ENCODE measurements around the gene CACNG7.

The CACNG7 gene

GRCh38 chr19:53971673-53972072 lies 62.6 kb downstream of the CACNG7 start:
- TF ChIP-seq, protein P1, sequence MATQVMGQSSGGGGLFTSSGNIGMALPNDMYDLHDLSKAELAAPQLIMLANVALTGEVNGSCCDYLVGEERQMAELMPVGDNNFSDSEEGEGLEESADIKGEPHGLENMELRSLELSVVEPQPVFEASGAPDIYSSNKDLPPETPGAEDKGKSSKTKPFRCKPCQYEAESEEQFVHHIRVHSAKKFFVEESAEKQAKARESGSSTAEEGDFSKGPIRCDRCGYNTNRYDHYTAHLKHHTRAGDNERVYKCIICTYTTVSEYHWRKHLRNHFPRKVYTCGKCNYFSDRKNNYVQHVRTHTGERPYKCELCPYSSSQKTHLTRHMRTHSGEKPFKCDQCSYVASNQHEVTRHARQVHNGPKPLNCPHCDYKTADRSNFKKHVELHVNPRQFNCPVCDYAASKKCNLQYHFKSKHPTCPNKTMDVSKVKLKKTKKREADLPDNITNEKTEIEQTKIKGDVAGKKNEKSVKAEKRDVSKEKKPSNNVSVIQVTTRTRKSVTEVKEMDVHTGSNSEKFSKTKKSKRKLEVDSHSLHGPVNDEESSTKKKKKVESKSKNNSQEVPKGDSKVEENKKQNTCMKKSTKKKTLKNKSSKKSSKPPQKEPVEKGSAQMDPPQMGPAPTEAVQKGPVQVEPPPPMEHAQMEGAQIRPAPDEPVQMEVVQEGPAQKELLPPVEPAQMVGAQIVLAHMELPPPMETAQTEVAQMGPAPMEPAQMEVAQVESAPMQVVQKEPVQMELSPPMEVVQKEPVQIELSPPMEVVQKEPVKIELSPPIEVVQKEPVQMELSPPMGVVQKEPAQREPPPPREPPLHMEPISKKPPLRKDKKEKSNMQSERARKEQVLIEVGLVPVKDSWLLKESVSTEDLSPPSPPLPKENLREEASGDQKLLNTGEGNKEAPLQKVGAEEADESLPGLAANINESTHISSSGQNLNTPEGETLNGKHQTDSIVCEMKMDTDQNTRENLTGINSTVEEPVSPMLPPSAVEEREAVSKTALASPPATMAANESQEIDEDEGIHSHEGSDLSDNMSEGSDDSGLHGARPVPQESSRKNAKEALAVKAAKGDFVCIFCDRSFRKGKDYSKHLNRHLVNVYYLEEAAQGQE (IDR thresholded peaks at IDR 0.05; ENCODE audit: insufficient replicate concordance, low read depth) = no peak
- no peak for TF ChIP-seq GABPA (IDR thresholded peaks at IDR 0.05; ENCODE audit: low read depth)
- peak; percentile 84 for TF ChIP-seq SPI1 (IDR thresholded peaks at IDR 0.05; ENCODE audit: borderline replicate concordance, low read depth)
- TF ChIP-seq CTCF (IDR thresholded peaks at IDR 0.05; ENCODE audit: insufficient read depth, low read length) = no peak
- H3K4me3 ChIP-seq (replicated peaks; ENCODE audit: insufficient read depth, low read length) = no peak overlapping the region
- peak in 1 of 2 experiments; percentile 40 for DNase-seq (ENCODE audit: low read depth in 1 of 2, low spot score in 1 of 2)
- H3K27me3 ChIP-seq (ENCODE audit: insufficient read depth, poor library complexity, severe bottlenecking) = peaks cover 3% of the 10 kb centered on the region
- no peak overlapping the region for H3K27ac ChIP-seq (replicated peaks)

- TF ChIP-seq, protein P1 (IDR thresholded peaks at IDR 0.05; ENCODE audit: insufficient replicate concordance, low read depth) = no peak
- TF ChIP-seq POLR2AphosphoS5 (IDR thresholded peaks at IDR 0.05; ENCODE audit: low read depth) (no peak), CTCF (IDR thresholded peaks at IDR 0.05; ENCODE audit: insufficient read depth, low read length) (no peak), GABPA (IDR thresholded peaks at IDR 0.05; ENCODE audit: low read depth) (no peak), SPI1 (IDR thresholded peaks at IDR 0.05; ENCODE audit: borderline replicate concordance, low read depth) (no peak; the same call in 1 of the 2 replicates)
- Histone ChIP-seq H3K27me3 (ENCODE audit: insufficient read depth, poor library complexity, severe bottlenecking) (peaks cover 42% of the 10 kb centered on the region), H3K27ac (replicated peaks) (no peak overlapping the region), H3K4me3 (replicated peaks; ENCODE audit: insufficient read depth, low read length) (no peak overlapping the region)
- DNase-seq (ENCODE audit: low read depth in 1 of 2, low spot score in 1 of 2) = peak; percentile 31 to 71
These were observed 68.4 kb downstream of the CACNG7 start for GRCh38 chr19:53977429-53977990.

GRCh38 chr19:53977991-53978731 lies 69.1 kb downstream of the CACNG7 start:
- no peak for DNase-seq (ENCODE audit: low read depth in 1 of 2, low spot score in 1 of 2)
- Histone ChIP-seq H3K27ac (replicated peaks) (no peak overlapping the region), H3K4me3 (replicated peaks; ENCODE audit: insufficient read depth, low read length) (no peak overlapping the region), H3K27me3 (ENCODE audit: insufficient read depth, poor library complexity, severe bottlenecking) (peaks cover 43% of the 10 kb centered on the region)
- no peak for TF ChIP-seq GABPA (IDR thresholded peaks at IDR 0.05; ENCODE audit: low read depth)
- TF ChIP-seq, protein P1 (IDR thresholded peaks at IDR 0.05; ENCODE audit: insufficient replicate concordance, low read depth) = no peak
- TF ChIP-seq SPI1 (IDR thresholded peaks at IDR 0.05; ENCODE audit: borderline replicate concordance, low read depth) = no peak
- TF ChIP-seq POLR2AphosphoS5 (IDR thresholded peaks at IDR 0.05; ENCODE audit: low read depth) = no peak
- no peak for TF ChIP-seq CTCF (IDR thresholded peaks at IDR 0.05; ENCODE audit: insufficient read depth, low read length)
